A549 (cell line): Measurements from ENCODE around the gene C8G. TPM values are rescaled to one million over a fixed set of nuclear protein-coding genes. Genes with fewer than 3 reads are reported as not detected.

Experiments used
- ATAC-seq, 2 experiments: fragments of 200-7000 bp in 1 of 2; fragments of >200 bp in 1 of 2; cut with Nextera tagmentation in 1 of 2; cut with Tn5 transposase in 1 of 2; 3 replicates each; pipeline versions ENCODE4 v1.8.0 to v1.9.1; 2018 to 2020; ENCODE audit warnings: mild to moderate bottlenecking in 1 of 2, moderate library complexity in 1 of 2
- CTCF ChIA-PET: fragments of 300-600 bp; sonication (Branson Sonifier 250); formaldehyde crosslinking; extraction: SDS; loops from one replicate; lab custom pipeline; 2021; ENCODE audit warnings: antibody characterized with exemption, inconsistent platforms; lab: Yijun Ruan, JAX
- POLR2A ChIA-PET: fragments of 350-600 bp; formaldehyde crosslinking; extraction: SDS; loops from one replicate; lab custom pipeline; 2021; ENCODE audit warnings: antibody characterized with exemption, inconsistent platforms; lab: Yijun Ruan, JAX
- DNase-seq, 2 experiments: peaks; one replicate each; pipeline versions ENCODE4 v3.0.0 to v3.0.0-alpha.2; 2011 to 2016; ENCODE audit warnings: low read depth in 1 of 2, low spot score in 1 of 2
- FAIRE-seq: peaks from 2 replicates; lab custom pipeline; 2011; peaks lifted over from hg19 to GRCh38; lab: Jason Lieb, UNC
- H3K27ac ChIP-seq, 2 experiments: fragments of >200 bp; sonication (Bioruptor Twin); formaldehyde crosslinking; 3 replicates each; pipeline ENCODE4 v1.5.1; 2016 to 2017
- H3K4me1 ChIP-seq: fragments of >200 bp; sonication (Bioruptor Twin); formaldehyde crosslinking; 3 replicates; pipeline ENCODE4 v1.6.1; 2016
- H3K4me2 ChIP-seq: fragments of >200 bp; sonication (Bioruptor Twin); formaldehyde crosslinking; 3 replicates; pipeline ENCODE4 v1.6.1; 2016
- H3K4me3 ChIP-seq: fragments of >200 bp; sonication (Bioruptor Twin); formaldehyde crosslinking; 3 replicates; pipeline ENCODE4 v1.5.1; 2016
- H3K9me3 ChIP-seq: fragments of >200 bp; sonication (Bioruptor Twin); formaldehyde crosslinking; 3 replicates; pipeline ENCODE4 v1.6.1; 2016
- CBX2 ChIP-seq: fragments of 200-600 bp; sonication (generic); IDR thresholded peaks from 2 replicates; pipeline ENCODE4 v1.6.1; 2016; ENCODE audit warnings: low read depth, mild to moderate bottlenecking, borderline replicate concordance
- CEBPB ChIP-seq, 2 experiments: fragments of >200 bp in 1 of 2; sonication (Bioruptor Twin) in 1 of 2; formaldehyde crosslinking in 1 of 2; IDR thresholded peaks; 2 replicates each; pipeline ENCODE4 v1.6.1; 2012 to 2016
- CHD2 ChIP-seq: fragments of 150-350 bp; IDR thresholded peaks from 2 replicates; pipeline ENCODE4 v1.6.1; 2014; ENCODE audit warnings: low read length; ENCODE audit not compliant: partially characterized antibody
- EHF ChIP-seq: fragments of 250-450 bp; sonication (Bioruptor Pico); IDR thresholded peaks from 2 replicates; pipeline ENCODE4 v1.5.0; 2020; ENCODE audit warnings: mild to moderate bottlenecking
- EHMT2 ChIP-seq: fragments of 200-600 bp; sonication (generic); IDR thresholded peaks from 2 replicates; pipeline ENCODE4 v1.6.1; 2016; ENCODE audit warnings: antibody characterized with exemption, low read depth, mild to moderate bottlenecking, moderate library complexity
- FOXS1 ChIP-seq: fragments of 250-450 bp; sonication (Bioruptor Pico); IDR thresholded peaks from 2 replicates; pipeline ENCODE4 v1.5.0; 2020; ENCODE audit warnings: mild to moderate bottlenecking, moderate library complexity
- GATA3 ChIP-seq: IDR thresholded peaks from 2 replicates; pipeline ENCODE4 v1.6.1; 2012; ENCODE audit warnings: borderline replicate concordance
- HDAC2 ChIP-seq: fragments of 200-600 bp; sonication (generic); IDR thresholded peaks from 2 replicates; pipeline ENCODE4 v1.6.1; 2016
- HES2 ChIP-seq: fragments of >200 bp; sonication (Bioruptor Twin); formaldehyde crosslinking; IDR thresholded peaks from 2 replicates; pipeline ENCODE4 v1.6.1; 2016
- HMGXB4 ChIP-seq: fragments of 250-450 bp; sonication (Bioruptor Pico); IDR thresholded peaks from 2 replicates; pipeline ENCODE4 v1.5.0; 2021; ENCODE audit warnings: mild to moderate bottlenecking, moderate library complexity, borderline replicate concordance
- HOXB13 ChIP-seq: fragments of 250-450 bp; sonication (Bioruptor Pico); IDR thresholded peaks from 2 replicates; pipeline ENCODE4 v1.5.0; 2020; ENCODE audit warnings: low read depth, mild to moderate bottlenecking, moderate library complexity
- HOXB5 ChIP-seq: fragments of 250-450 bp; sonication (Bioruptor Pico); IDR thresholded peaks from 2 replicates; pipeline ENCODE4 v1.5.0; 2020; ENCODE audit warnings: mild to moderate bottlenecking, moderate library complexity
- KDM5A ChIP-seq: fragments of 200-600 bp; sonication (generic); IDR thresholded peaks from 2 replicates; pipeline ENCODE4 v1.6.1; 2016; ENCODE audit warnings: antibody characterized with exemption, mild to moderate bottlenecking
- MAZ ChIP-seq: fragments of 150-350 bp; IDR thresholded peaks from 2 replicates; pipeline ENCODE4 v1.6.1; 2014; ENCODE audit warnings: antibody characterized with exemption, low read depth, low read length, borderline replicate concordance
- MYC ChIP-seq: IDR thresholded peaks from 2 replicates; pipeline ENCODE4 v1.6.1; 2012; ENCODE audit warnings: mild to moderate bottlenecking, inconsistent platforms, low read length, improper control_type of control experiment, borderline replicate concordance
- NR3C1 ChIP-seq: fragments of >200 bp; sonication (Bioruptor Twin); formaldehyde crosslinking; IDR thresholded peaks from 3 replicates; pipeline ENCODE4 v1.6.1; 2017
- PBX3 ChIP-seq: IDR thresholded peaks from 2 replicates; pipeline ENCODE4 v1.6.1; 2012
- PHF8 ChIP-seq: fragments of 200-600 bp; sonication (generic); IDR thresholded peaks from 2 replicates; pipeline ENCODE4 v1.6.1; 2016; ENCODE audit warnings: low read depth, mild to moderate bottlenecking, antibody characterized with exemption, moderate library complexity, borderline replicate concordance
- RFX5 ChIP-seq: fragments of 450-650 bp; IDR thresholded peaks from 2 replicates; pipeline ENCODE4 v1.7.1; 2014; ENCODE audit warnings: antibody characterized with exemption, mild to moderate bottlenecking, moderate library complexity
- RNF2 ChIP-seq: fragments of 200-600 bp; sonication (generic); IDR thresholded peaks from 2 replicates; pipeline ENCODE4 v1.6.1; 2016; ENCODE audit warnings: low read depth, mild to moderate bottlenecking, antibody characterized with exemption, moderate library complexity, borderline replicate concordance
- SMC3 ChIP-seq: fragments of >200 bp; sonication (Bioruptor Twin); formaldehyde crosslinking; IDR thresholded peaks from 3 replicates; pipeline ENCODE4 v1.6.1; 2018; ENCODE audit warnings: inconsistent platforms
- SREBF2 ChIP-seq: fragments of 450-650 bp; IDR thresholded peaks from 2 replicates; pipeline ENCODE4 v1.6.1; 2014; ENCODE audit warnings: mild to moderate bottlenecking, moderate library complexity
- WGBS: methylation state at CpG from one replicate; pipeline ENCODE4 v1.1.6; 2017; ENCODE audit errors: missing lambda C conversion rate; 5-methylcytosine and 5-hydroxymethylcytosine counted together
- polyA plus RNA-seq, 4 experiments: library from polyadenylated mRNA; depleted of rRNA in 3 of 4; stranded (reverse); fragments of >200 nt; fragmentation: RNase III in 1 of 4; extraction: RNeasy Plus Mini Kit Qiagen cat#74134 plus additional on column Dnase treatment in 1 of 4; gene quantifications; 2 replicates in 3 of 4; 3 replicates in 1 of 4; pipeline ENCODE4 v1.2.3, GENCODE V29; 2011 to 2017
- TF ChIP-seq, protein P1 (sequence below): fragments of 200-600 bp; sonication (generic); IDR thresholded peaks from 2 replicates; pipeline ENCODE4 v1.6.1; 2016; ENCODE audit warnings: antibody characterized with exemption, mild to moderate bottlenecking, moderate library complexity

Gene C8G
- polyA plus RNA-seq, 2 of the 4 experiments (the other 2 are of a cell fraction), result 0.45 to 1.3 TPM

- no peak overlapping the region for H3K27ac ChIP-seq
- no peaks in the 10 kb centered on the region for H3K9me3 ChIP-seq
- POLR2A ChIA-PET, result interaction anchor here (1.3 kb wide), 1 partner anchor 9 kb away, joined by 3 read pairs; no protein-coding TSS in a partner anchor
- H3K4me1 ChIP-seq, result no peaks in the 10 kb centered on the region
- CTCF ChIA-PET, result interaction anchor here (0.8 kb wide), 1 partner anchor 77 kb away, joined by 3 read pairs; no protein-coding TSS in a partner anchor
- H3K4me3 ChIP-seq, result no peak overlapping the region
- WGBS, result 81% methylated on average over 7 of the region's 7 CpGs
- FAIRE-seq (no peak), DNase-seq (no peak), ATAC-seq (no peak)
- no peak overlapping the region for H3K4me2 ChIP-seq
- TF ChIP-seq RNF2, result no peak
- TF ChIP-seq FOXS1 (CRISPR knock-in tag), result no peak
- TF ChIP-seq SMC3, result no peak
- TF ChIP-seq RFX5, result no peak
- TF ChIP-seq NR3C1, result no peak
- TF ChIP-seq, protein P1, sequence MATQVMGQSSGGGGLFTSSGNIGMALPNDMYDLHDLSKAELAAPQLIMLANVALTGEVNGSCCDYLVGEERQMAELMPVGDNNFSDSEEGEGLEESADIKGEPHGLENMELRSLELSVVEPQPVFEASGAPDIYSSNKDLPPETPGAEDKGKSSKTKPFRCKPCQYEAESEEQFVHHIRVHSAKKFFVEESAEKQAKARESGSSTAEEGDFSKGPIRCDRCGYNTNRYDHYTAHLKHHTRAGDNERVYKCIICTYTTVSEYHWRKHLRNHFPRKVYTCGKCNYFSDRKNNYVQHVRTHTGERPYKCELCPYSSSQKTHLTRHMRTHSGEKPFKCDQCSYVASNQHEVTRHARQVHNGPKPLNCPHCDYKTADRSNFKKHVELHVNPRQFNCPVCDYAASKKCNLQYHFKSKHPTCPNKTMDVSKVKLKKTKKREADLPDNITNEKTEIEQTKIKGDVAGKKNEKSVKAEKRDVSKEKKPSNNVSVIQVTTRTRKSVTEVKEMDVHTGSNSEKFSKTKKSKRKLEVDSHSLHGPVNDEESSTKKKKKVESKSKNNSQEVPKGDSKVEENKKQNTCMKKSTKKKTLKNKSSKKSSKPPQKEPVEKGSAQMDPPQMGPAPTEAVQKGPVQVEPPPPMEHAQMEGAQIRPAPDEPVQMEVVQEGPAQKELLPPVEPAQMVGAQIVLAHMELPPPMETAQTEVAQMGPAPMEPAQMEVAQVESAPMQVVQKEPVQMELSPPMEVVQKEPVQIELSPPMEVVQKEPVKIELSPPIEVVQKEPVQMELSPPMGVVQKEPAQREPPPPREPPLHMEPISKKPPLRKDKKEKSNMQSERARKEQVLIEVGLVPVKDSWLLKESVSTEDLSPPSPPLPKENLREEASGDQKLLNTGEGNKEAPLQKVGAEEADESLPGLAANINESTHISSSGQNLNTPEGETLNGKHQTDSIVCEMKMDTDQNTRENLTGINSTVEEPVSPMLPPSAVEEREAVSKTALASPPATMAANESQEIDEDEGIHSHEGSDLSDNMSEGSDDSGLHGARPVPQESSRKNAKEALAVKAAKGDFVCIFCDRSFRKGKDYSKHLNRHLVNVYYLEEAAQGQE, result no peak
- TF ChIP-seq HDAC2, result no peak
- TF ChIP-seq KDM5A, result no peak
- no peak for TF ChIP-seq HES2
Measured at GRCh38 chr9:136958473-136958872, 13.4 kb downstream of the C8G start.

DNA sequence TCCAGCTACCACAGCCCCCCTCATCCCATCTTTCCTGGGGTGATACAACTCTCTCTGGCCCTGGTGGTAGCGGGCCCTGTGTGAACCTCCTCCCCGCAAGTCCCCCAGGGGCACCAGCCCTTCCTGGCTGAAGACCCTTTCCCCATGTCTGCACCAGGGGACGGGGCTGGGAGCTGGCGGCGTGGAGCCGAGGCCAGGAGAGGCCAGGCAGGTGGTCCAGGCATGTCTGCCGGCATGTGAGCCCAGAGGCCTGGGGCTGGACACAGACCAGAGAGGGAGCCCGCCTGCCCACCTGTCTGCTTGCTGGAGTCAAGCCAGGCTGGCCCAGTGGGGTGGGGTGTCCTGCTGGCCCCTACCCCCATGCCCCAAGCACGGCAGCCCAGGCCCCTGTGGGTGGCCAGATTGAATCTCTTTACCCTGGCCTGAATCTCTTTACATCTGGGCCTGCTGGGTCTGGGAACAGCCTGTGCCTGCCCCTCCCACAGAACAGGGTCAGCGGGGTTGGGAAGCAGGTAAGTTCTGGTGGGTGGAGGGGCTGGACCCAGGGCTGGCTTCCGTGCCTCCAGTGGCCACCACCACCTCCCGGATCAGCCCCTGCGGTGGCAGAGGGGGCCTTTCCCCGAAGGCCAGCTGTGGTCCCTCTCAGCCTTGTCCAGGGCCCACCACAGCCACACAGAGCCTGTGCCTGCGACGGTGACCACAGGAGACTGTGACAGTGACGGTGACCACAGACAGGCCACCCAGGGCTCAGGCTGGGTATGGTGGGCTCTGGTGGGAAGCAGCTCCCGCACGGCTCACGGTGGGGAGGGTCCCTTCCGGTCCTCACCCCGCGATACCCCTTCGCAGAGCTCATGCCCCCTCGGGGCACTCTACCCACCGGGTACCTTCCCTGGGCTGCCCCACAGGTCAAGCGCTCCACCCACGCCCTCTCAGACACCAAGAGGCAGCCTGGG, 14.1 kb downstream of the C8G start:
- DNase-seq (no peak), FAIRE-seq (no peak), ATAC-seq (no peak; a peak in 1 of 6 replicates)
- no peaks in the 10 kb centered on the region for H3K9me3 ChIP-seq
- TF ChIP-seq CHD2 (no peak), MAZ (no peak), PBX3 (no peak), HOXB5 (CRISPR knock-in tag) (no peak), EHF (CRISPR knock-in tag) (no peak), GATA3 (no peak), SREBF2 (no peak), HMGXB4 (no peak), HOXB13 (no peak), PHF8 (no peak), EHMT2 (no peak), HDAC2 (no peak), MYC (no peak), CBX2 (no peak), FOXS1 (CRISPR knock-in tag) (no peak), CEBPB (IDR thresholded peaks at IDR 0.05) (no peak)
- H3K4me2 ChIP-seq, result no peak overlapping the region
- ChIA-PET CTCF (interaction anchor here (0.6 to 2.0 kb wide), 9 partner anchors 11 to 110 kb away, joined by 3 to 10 read pairs (median 4); partner anchors contain the start of gene FBXW5), POLR2A (interaction anchor here (1.3 kb wide), 1 partner anchor 9 kb away, joined by 3 read pairs; no protein-coding TSS in a partner anchor)
- 91% methylated on average over 4 of the region's 28 CpGs for WGBS
- no peak overlapping the region for H3K4me3 ChIP-seq
- 0 out of 6 replicates have a peak overlapping the region, but pooled peaks of 1 of the 2 experiments have one; percentile 28 for H3K27ac ChIP-seq
- H3K4me1 ChIP-seq, result peaks cover 6% of the 10 kb centered on the region; the same call in 2 of the 3 replicates
